ENCODE results near the gene RPN1. TPM values are rescaled to one million over a fixed set of nuclear protein-coding genes. Genes with fewer than 3 reads are reported as not detected.

Gene RPN1
- polyA plus RNA-seq, 6 donors from 2014 or later: 176 to 255 (median 193) TPM

GRCh38 chr3:128577711-128578110 lies 72.9 kb downstream of the RPN1 start:
- peaks cover 5 to 38% (median 27%) of the 10 kb centered on the region in 3 donors for H3K27me3 Mint-ChIP-seq
- no peak for DNase-seq
- H3K4me1 Mint-ChIP-seq: peaks cover 0 to 7% (median under 1%) of the 10 kb centered on the region in 3 donors
- H3K9me3 Mint-ChIP-seq: peaks cover 0 to 12% (median 5%) of the 10 kb centered on the region in 7 donors
- no peak for ATAC-seq (ENCODE audit: low read depth in 2 of 2)
- H3K36me3 Mint-ChIP-seq: no peaks in the 10 kb centered on the region
- H3K4me3 Mint-ChIP-seq: no peak overlapping the region
- no peak overlapping the region for H3K27ac Mint-ChIP-seq

GRCh38 chr3:128576290-128576689 lies 74.3 kb downstream of the RPN1 start:
- no peaks in the 10 kb centered on the region for H3K36me3 Mint-ChIP-seq

GRCh38 chr3:128575777-128576176 lies 74.8 kb downstream of the RPN1 start:
- H3K4me1 Mint-ChIP-seq: peaks cover 0 to 7% (median 3%) of the 10 kb centered on the region in 3 donors
- no peak overlapping the region for H3K27ac Mint-ChIP-seq
- no peaks in the 10 kb centered on the region for H3K36me3 Mint-ChIP-seq
- no peak for ATAC-seq (ENCODE audit: low read depth in 2 of 2)
- no peak for DNase-seq
- H3K9me3 Mint-ChIP-seq: peaks cover 0 to 7% (median 2%) of the 10 kb centered on the region in 7 donors
- peaks cover 15 to 44% (median 39%) of the 10 kb centered on the region in 3 donors for H3K27me3 Mint-ChIP-seq
- H3K4me3 Mint-ChIP-seq: no peak overlapping the region

More at GRCh38 chr3:128576290-128576689, 74.3 kb downstream of the RPN1 start:
- no peak for ATAC-seq (ENCODE audit: low read depth in 2 of 2)
- DNase-seq: no peak
- Mint-ChIP-seq H3K27ac (no peak overlapping the region), H3K27me3 (peaks cover 10 to 40% (median 34%) of the 10 kb centered on the region in 3 donors), H3K9me3 (peaks cover 0 to 12% (median 5%) of the 10 kb centered on the region in 7 donors), H3K4me1 (peaks cover 0 to 7% (median 3%) of the 10 kb centered on the region in 3 donors), H3K4me3 (no peak overlapping the region)

DNA sequence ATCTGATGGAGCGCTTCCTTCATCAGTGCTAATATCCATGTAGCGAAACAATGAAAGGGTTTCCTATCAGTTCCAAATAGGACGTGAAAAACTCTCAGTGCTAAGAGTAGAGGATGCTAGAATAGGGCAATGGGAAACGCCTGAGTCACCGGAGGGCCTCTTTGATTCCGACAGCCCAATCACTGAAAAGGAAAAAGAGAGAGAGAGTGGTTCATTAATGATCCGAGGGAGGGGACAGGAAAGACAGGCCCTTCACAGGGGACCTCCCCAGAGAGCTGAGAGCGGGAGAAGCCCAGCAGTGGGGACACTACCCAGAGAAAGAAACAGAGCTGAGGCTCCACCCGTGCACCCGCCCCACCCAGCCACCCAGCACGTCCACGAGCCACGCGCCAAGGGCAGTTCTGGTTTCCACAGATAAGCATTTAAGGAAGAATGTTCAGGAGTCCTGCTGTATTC lies 76.9 kb downstream of the RPN1 start:
- Mint-ChIP-seq H3K36me3 (no peaks in the 10 kb centered on the region), H3K27me3 (peaks cover 21 to 44% (median 40%) of the 10 kb centered on the region in 3 donors), H3K27ac (no peak overlapping the region), H3K4me3 (no peak overlapping the region), H3K4me1 (peaks cover 0 to 7% (median 3%) of the 10 kb centered on the region in 3 donors), H3K9me3 (no peaks in the 10 kb centered on the region)
- no peak for ATAC-seq (ENCODE audit: low read depth in 2 of 2)
- no peak for DNase-seq

- no peaks in the 10 kb centered on the region for H3K9me3 Mint-ChIP-seq
- H3K36me3 Mint-ChIP-seq: no peaks in the 10 kb centered on the region
- peaks cover 21 to 43% (median 36%) of the 10 kb centered on the region in 3 donors for H3K27me3 Mint-ChIP-seq
- no peak overlapping the region for H3K4me3 Mint-ChIP-seq
- peaks cover 0 to 7% (median 3%) of the 10 kb centered on the region in 3 donors for H3K4me1 Mint-ChIP-seq
- peak overlapping the region in 1 of 6 donors; percentile 14 for H3K27ac Mint-ChIP-seq
- DNase-seq: no peak
- ATAC-seq (ENCODE audit: low read depth in 2 of 2): no peak
Observed at GRCh38 chr3:128573160-128573559, 77.5 kb downstream of the RPN1 start.

DNA sequence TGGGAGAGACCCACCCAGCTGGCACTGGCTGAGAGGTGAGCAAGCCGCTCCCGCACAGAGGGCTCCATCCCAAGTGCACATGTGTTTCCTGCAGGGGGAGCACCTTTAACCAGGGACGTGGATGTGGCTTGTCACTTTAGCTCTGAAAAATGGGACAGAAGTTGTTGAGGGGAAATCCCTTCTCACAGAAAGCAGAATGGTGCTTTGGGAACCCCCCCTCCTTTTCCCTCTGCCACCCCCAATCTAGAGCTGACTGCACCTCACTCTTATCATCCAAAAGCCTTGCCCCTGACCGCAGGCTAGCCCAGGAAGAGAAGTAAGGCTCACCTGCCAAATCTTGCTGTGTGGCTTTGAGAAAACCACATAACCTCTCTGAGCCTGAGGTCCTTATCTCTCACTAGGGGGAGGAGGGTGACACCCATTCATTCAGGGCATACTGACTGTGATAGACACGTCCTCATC lies 77.9 kb downstream of the RPN1 start:
- no peaks in the 10 kb centered on the region for H3K36me3 Mint-ChIP-seq
- ATAC-seq (ENCODE audit: low read depth in 2 of 2) (no peak), DNase-seq (no peak)
- H3K4me1 Mint-ChIP-seq: peaks cover 0 to 7% (median 3%) of the 10 kb centered on the region in 3 donors
- peak overlapping the region in 1 of 6 donors; percentile 14 for H3K27ac Mint-ChIP-seq
- peaks cover 21 to 44% (median 35%) of the 10 kb centered on the region in 3 donors for H3K27me3 Mint-ChIP-seq
- no peaks in the 10 kb centered on the region for H3K9me3 Mint-ChIP-seq
- no peak overlapping the region for H3K4me3 Mint-ChIP-seq

DNA sequence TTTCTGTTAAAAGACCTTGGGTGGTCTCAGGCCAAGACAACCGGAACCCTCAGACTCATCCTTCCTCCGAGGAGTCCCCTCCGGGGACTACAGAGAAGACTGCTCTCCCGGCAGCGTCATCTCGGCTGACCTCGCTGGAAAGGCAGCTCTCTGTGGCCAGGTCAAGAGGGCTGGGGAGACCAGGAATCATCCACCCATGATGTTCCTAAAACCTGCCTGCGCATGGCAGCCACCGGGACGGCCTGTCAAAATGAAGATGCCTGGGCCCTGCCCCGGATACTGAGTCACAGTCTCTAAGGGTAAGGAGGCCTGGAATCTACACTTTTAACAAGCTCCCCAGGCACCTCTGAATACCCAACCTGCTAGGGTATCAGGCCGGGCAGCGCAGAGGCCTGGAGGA lies 78.6 kb downstream of the RPN1 start:
- H3K36me3 Mint-ChIP-seq: no peaks in the 10 kb centered on the region
- H3K4me1 Mint-ChIP-seq: peaks cover 0 to 7% (median 3%) of the 10 kb centered on the region in 3 donors
- H3K9me3 Mint-ChIP-seq: no peaks in the 10 kb centered on the region
- DNase-seq (no peak), ATAC-seq (ENCODE audit: low read depth in 2 of 2) (no peak)
- H3K27ac Mint-ChIP-seq: no peak overlapping the region
- H3K27me3 Mint-ChIP-seq: peaks cover 21 to 44% (median 35%) of the 10 kb centered on the region in 3 donors
- H3K4me3 Mint-ChIP-seq: no peak overlapping the region

Other genes starting within 250 kb of the RPN1 start
- gene DNAJB8, start 183.9 kb downstream of the RPN1 start, polyA plus RNA-seq (ENCODE audit: low read depth in 6 of 6): not detected
- under 1 TPM in 3 of 6 donors, not detected in 3; 0.21 to 0.49 (median 0.28) TPM for gene GATA2, start 157.6 kb downstream of the RPN1 start, polyA plus RNA-seq (ENCODE audit: low read depth in 6 of 6)
- gene RAB7A, start 75.4 kb upstream of the RPN1 start, polyA plus RNA-seq (ENCODE audit: low read depth in 6 of 6): 100 to 1,000 TPM; 165 to 252 (median 189) TPM
- 10 to 100 TPM in 4 of 6 donors, 1 to 10 TPM in 2; 8.6 to 20.4 (median 17.0) TPM for gene ACAD9, start 228.8 kb upstream of the RPN1 start, polyA plus RNA-seq (ENCODE audit: low read depth in 6 of 6)

All from naive B cell (primary cell).